ENCODE data around the gene SH3BP4.
"Not testable (repeated sequence)": the region's sequence is repeated elsewhere in the genome, so short reads cannot be mapped to it uniquely, and the experiment has no call there.

The SH3BP4 gene

DNA sequence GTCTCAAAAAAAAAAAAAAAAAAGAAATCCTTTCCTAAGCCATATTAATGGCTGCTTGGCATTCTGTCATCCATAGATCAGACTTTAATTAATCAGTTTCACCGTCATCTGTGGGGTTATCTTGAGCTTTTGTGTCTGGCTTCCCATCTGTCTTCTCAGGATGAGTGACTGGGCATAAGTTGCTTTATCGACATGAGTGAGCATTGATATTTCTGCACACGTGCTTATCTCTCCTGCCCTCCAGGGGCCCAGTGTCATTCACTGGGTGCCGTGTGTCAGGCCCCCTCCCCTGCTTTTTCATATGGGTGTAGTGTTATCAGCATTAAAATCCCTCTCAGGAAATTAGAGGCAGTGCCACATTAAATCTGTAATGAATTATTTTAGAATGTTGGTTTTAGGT, 65.6 kb downstream of the SH3BP4 start:
- DNase-seq (ENCODE audit: low spot score): no peak

DNA sequence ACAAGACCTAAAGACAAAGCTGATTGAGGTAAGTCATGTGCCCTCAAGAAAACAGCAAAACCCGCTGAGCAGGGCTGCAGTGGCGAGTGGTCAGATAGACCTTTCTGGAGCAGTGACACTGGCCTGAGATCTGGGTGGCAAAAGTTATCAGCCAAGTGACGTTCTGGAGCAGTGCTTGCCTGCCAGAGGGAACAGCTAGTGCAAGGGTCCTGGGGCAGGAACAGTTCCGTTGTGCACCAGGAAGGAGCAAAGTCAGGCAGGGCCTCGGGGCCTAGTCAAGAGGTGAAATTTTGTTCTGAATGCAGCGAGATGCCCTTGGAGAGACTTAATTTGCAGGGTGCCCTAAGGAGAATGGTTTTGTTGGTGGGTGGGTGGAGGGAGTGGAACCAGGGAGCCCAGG, 67.0 kb downstream of the SH3BP4 start:
- no peak for DNase-seq (ENCODE audit: low spot score)

DNA sequence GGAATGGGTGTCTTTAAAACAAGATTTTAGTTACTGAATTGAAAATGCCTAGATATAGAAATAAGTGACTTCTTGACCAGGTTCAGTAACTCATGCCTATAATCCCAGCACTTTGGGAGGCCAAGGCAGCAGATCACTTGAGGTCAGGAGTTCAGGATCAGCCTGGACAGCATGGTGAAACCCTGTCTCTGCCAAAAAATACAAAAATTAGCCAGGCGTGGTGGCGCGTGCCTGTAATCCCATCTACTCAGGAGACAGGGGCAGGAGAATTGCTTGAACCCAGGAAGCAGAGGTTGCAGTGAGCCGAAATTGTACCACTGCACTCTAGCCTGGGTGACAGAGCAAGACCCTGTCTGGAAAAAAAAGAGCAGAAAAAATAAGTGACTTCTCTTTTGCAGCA, 68.3 kb downstream of the SH3BP4 start:
- not testable (repeated sequence) for DNase-seq (ENCODE audit: low spot score)

DNA sequence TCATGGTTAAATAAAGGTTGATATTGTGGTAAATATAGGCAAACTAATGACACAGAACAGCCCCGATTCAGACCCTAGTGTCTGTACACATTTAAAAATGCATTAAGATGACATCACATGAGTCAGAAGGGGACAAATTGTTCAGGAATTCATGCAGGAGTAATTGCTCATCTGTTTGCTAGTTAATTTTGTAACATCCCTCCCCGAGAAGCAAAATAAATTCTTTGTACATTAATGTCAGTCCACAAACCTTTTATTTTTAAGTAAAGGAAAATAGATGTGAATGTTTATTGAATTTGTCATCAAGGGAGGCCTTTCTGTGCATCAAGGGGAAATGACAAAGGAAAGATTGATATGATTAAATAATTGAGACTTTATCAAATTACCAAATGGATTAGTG, 69.9 kb downstream of the SH3BP4 start:
- peak; percentile 79 for DNase-seq (ENCODE audit: low spot score)

DNA sequence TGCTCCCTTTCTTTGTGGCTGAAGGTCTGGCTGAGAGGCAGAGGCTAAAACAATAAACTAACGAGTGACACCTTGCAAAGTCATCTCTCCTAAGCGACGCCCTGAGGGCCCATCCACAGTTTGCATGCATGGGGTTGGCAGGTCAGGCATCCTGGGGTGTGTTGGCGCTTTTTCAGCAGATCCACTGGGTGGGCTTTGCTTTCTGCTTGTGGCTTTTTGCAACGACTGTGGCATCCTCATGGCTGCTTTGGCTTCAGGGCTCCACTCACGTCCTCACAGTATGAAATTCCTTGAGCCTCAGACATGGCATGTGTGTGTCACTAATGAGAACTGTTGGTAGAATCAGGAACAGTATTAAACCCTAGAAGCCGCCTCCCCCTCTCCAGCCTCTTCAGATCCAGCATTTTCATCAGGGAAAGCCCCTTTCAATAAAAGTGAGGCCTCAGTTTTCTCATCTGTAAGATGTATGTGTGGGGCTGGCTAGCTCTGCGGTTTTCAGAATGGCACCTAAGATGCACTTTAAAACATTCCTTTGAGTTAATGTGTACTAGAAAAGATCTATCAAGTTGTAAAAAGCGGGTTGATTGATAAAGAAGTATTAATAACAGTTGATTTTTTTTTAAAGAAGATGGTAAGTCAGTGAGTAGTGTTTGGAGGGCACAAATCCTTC, 72.5 kb downstream of the SH3BP4 start:
- DNase-seq (ENCODE audit: low spot score): no peak

DNA sequence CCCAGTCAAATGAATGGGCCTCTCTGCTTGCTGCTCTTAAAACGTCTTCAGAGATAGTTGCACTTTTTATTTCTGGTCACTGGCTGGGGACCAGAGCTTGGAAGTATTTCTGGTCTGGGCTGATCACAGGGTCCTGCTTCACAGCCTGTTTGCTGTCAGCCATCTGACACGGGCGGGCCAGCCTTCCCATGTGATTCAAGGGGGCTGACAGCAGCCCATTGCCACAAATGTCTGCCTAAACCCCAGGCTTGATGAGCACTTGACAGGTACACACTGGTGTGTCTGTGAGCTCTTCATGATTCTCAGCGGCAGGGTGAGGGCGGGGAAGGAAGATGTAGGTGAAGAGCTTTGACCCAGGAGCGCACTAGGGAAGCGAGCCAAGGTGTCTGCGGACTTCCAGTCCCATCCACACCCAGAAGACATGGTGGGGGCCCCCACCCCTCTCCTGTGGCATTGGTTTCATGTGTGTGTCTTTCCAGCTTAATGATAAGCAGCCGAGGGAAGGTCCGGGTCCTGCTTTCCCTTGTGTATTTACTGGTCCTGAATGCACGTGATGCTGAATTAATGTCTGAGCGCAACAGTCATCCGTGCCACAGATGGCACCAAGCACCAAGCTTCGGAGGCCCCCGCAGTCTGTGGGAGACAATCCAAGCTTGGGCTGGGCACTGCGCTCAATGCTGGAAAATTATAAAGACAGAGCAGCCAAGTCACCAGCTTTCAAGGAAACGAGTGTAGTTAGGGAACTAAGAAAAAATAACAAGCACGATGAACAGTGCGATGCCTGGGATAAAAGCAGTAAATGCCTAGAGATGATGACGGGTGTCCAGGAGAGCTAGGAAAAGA, 73.3 kb downstream of the SH3BP4 start:
- DNase-seq (ENCODE audit: low spot score): no peak

DNA sequence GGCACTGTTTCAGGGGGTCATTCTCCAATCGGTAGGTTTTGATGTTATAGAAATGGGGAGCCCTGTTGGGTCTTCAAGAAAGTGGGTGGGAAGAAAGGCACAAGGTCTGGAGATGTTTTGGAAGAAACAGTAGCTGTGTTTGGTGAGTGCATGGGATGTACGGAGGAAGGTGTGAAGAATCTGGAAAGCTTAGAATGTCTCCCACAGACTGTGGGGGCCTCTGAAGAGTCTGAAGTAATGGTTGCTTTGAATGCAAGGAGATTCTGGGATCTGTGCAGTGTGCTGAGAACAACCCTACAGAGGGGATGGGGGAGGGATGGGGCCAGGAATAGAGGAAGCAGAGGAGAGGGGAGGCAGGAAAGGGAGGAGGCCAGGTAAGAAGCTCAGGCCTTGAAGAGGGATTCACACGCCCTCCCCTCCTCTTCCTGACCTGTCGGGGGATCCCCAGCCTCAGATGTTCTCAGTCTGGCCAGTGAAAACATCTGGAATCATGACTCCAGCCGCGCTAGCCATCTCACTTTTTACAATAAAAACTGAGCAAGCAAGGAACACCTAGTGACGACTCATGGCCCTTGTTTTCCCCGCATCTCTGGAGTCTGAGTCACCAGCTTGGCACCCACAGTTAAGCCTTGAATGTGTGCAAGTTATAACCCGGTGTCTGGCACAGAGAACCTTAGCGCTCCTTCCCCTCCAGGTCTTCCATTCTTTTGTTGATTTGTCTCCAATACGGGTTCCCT, 74.2 kb downstream of the SH3BP4 start:
- DNase-seq (ENCODE audit: low spot score): peak; percentile 57

DNA sequence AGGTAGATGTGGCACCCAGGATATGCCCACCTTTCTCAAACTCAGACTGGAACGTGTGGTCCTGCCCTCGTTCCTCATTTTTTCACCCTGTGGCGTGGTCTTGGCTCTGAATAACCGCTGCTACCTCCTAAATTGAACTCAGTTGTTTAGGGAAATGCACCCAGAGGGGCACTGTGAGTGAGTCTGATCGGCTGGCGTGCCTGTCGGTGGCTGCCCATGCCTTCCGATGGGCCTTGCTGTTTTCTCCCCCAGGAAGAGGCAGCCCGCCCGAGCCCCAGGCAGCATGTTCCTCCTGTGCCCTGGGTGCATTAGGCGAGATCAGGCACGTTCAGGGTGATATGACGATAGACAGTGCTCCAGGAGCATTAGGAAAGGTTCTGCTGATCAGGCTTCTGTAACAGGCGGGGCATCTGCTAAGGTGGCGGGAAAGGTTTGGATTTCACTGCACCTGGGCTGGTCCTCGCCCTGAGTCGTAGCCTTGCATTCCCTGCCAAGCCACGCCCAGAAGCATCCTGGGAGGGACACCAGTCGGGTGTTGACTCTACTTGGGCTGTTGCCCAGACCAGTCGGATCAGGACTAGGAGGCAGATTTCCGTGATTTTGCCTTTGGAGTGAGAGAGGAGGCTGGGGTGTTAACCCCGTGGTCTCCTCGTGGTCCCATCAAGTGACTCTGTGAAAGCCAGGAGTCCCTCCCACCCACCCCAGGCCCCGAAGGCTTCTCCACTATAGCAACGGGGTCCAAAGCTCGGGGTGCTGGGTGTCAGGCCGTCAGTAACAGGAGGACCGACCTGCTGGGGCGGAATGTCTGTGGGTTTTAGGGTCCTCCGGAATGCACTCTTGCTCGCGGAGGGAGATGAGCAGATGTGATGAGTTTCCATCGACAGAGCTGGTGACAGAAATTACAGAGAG, 75.1 kb downstream of the SH3BP4 start:
- DNase-seq (ENCODE audit: low spot score): peak; percentile 53

DNA sequence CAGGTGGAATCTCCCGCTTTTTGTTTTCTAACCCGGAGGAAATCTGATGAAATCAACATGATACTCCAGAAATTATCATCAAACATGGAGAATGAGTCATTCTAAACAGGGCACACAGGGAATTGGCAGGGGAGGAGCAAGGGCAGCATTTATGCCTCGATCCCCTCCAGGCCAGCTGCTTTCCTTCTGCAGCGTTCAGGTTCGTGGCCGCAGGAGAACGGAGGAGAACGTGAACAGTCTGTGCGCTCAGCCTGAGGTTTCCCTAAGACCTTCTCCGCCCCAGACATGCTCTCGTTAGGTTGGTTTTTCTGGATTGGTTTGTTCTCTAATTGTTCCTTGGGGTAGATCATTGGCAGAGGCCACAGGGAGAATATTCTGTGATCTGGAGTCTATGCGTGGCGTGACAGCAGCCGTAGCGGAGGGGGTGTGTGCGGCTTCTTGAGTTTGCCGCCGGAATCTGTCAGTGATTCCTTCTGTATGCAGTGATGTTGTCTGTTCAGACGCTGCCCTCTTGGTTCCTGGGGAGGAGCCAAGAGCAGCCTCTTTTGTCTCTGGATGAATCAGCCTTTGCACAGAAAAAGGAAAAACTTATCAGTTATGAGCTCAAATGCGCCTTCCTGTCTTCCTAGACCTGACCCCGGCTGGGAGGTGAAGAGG, 75.9 kb downstream of the SH3BP4 start:
- peak; percentile 83 for DNase-seq (ENCODE audit: low spot score)

DNA sequence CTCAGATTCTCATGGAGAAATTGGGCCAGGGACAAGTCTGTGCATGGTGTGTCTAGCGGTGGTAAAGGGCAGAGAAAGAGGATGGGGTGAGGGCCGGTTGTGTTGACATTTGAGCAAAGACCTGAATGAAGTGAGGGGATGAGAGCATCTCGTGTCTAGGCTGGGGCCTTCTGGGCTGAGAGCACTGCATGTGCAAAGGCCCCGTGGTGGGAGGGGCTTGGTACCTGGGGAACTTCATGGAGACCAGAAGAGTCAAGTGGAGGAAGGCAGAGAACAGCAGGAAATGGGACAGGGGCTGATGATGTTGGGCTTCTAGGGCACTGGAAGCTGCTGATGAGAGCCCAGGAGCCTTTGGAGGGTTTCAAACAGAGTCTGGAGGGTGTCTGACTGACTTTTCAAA, 76.8 kb downstream of the SH3BP4 start:
- no peak for DNase-seq (ENCODE audit: low spot score)

DNA sequence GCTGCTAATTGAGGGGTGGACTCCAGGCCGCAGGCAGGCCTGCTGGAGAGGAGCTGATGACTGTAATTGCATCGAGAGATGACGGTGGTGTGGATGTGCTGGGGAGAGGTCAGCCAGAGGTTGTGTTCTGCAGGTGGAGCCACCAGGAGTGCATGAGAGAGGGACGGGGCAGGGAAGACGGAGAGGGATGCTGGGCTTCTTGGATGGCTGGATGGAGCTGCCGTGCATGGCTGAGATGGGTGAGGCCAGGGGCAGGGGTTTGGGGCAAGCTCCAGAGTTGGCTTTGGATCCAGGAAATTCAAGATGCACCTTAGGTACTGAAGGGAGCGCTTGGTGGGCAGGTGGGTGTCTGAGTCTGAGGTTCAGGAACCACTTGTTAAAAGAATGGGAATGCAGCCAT, 77.2 kb downstream of the SH3BP4 start:
- no peak for DNase-seq (ENCODE audit: low spot score)

DNA sequence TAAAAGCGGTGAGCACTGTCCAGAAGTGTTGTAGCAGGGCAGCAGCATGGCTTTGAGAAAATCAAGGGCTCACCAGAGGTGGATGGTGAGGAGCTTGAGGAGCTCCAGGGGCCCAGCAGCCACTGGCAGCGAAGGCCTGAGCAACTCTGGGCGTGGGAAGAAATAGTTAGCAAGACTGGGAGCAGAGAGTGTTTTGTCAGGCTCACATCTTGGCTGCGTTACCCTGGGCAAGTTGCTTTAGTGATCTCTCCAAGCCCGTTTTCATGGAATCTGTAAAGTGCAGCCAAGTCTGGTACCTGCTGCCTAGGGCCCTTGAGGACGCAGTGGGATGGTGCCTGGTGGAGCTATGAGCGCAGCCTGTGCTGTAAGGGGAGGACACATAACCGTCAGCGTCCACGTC, 78.3 kb downstream of the SH3BP4 start:
- no peak for DNase-seq (ENCODE audit: low spot score)

DNA sequence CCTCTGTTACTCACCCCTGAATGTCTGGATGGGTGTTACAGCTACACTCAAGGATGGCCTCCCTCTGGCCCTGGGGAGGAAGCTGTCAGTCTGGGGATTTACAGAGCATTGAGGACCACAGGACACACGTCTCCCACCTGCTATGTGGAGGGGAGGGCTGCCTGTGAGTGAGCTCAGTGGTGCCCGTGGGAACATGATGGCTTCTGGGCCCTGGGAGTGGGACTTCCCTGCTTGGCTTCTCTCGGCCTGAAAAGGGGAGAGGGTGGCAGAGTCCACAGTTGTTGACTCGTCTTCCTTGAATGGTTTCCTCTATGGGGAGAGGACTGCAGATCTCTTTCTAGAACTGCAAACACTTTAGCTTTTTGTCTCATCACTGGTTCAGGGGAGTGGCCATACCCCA, 79.1 kb downstream of the SH3BP4 start:
- DNase-seq (ENCODE audit: low spot score): no peak

DNA sequence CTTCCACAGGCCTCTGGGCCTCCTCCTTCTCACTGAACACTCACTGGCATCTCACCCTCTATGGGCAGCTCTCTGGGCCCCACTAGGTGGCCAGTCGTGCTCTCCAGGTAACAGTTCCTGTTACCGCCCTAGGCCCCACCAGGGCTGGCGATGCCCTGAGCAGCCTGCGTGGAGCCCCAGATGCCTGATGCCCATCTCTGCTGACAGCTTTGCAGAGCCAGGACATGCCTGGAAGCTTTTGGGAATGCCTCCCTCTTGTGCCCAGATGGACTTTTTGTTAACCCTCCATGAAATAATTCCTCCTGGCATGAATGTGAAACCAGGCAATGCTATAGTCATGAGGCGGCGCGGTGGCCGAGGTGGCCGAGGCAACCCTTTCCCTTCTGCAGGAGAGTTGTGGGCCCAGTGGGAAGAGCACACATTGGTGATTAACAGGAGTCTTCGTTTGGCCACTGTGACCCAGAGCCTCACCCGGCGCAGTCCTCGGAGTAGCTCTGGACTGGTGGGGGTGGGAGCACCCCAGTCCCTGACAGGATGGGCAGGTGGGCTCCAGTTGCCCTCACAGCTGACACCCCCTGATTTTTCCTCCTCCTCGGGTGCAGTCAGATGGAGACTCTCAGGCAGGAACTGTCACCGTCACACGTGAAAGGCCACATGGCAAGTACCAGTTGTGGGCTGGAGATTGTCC, 80.0 kb downstream of the SH3BP4 start:
- DNase-seq (ENCODE audit: low spot score): no peak

DNA sequence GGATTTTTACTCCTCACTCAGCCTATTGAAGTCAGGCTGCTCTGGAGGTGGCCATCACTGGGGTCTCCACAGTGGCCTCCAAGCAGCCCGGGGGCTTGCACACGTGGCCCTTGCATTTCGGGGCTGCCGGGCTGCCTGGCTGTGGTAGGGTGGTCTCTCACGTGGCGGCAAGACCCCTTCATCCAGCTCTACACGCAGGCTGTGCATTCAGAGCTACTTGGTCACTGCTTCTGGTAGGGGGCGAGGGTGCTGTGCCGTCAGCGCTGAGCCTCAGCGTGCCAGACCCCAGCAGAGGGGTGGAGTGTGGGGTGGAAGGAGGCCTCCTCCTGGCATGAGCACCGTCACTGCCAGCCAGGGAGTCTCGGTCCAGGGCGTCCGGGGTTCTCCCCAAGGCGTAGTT, 80.6 kb downstream of the SH3BP4 start:
- DNase-seq (ENCODE audit: low spot score): no peak

DNA sequence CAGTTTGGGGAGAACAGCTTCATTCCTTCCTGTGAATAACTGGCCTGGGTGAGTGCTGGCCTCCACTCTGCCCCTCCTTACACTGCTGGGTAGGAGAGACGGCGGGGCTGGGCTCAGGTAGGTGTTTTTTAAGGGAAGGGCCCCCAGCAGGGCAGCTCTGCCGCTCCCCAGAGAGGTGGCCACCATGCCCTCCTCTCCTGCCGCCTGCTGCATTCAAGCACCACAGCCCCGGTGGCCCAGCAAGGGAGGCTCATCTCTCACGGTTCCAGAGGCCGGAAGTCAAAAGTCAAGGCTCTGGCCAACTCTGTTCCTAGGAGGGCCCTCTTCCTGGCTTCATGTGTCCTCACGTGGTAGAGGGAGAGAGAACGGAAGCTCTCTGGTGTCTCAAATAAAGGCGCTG, 81.1 kb downstream of the SH3BP4 start:
- DNase-seq (ENCODE audit: low spot score): no peak

DNA sequence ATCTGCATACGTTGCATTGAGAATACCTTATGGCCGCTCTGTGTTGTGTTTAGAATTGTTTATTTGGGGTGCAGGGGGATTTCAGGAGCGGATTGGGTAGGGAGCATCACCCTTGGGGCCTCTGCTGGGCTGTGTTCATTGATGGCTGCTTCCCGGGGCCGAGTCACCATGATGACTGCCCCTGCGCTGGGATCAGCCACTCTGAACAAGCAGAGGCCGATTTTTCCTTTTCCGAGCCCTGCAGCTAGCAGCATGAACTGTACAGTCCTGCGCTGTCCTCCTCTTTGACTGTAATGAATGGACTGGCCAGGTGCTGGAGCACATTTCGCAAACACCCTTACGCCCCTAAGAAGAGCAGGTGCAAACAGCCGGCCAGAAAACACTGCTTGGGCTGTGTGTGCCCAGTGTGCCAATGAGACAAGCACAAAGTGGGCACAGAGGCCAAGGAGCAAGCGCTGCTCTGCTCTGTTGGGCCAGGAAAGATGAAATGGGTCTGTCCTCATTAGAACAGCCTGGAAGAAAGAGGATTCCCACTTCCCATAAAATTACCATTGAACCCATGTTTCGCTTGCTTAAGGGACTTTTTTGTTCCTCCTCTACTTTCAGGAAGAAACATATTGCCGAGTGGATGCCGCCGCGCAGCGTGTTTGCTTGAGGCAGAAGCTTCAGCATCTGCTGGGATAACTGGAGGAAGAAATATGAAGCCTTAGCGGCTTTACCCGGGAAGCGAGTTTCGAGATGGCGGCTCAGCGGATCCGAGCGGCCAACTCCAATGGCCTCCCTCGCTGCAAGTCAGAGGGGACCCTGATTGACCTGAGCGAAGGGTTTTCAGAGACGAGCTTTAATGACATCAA, 82.7 kb downstream of the SH3BP4 start:
- no peak for DNase-seq (ENCODE audit: low spot score)

DNA sequence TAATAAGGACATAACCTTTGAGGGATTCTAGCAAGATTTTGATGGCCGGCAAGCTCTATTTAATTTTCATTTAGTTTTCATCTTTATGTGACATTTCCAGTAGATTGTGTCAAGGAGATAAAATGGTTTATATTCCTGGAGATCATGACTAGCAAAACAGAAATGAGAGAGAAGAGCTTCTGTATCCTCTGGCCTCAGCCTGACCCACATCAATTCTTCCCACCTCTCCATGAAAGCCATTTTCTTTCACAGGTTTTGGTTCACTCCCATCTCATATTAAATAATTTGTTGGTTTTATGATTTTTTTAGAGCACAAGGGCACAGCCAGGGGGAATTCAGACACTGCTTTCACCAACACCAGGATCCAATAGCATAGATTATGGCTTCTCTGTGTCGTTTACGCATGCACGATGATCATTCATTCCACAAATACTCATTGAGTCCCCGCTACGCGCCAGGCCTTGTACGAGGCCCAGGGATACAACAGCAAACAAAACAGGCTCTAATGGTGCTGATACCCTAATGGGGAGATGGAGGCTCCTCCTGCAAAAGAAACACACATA, 85.9 kb downstream of the SH3BP4 start:
- DNase-seq (ENCODE audit: low spot score): no peak

DNA sequence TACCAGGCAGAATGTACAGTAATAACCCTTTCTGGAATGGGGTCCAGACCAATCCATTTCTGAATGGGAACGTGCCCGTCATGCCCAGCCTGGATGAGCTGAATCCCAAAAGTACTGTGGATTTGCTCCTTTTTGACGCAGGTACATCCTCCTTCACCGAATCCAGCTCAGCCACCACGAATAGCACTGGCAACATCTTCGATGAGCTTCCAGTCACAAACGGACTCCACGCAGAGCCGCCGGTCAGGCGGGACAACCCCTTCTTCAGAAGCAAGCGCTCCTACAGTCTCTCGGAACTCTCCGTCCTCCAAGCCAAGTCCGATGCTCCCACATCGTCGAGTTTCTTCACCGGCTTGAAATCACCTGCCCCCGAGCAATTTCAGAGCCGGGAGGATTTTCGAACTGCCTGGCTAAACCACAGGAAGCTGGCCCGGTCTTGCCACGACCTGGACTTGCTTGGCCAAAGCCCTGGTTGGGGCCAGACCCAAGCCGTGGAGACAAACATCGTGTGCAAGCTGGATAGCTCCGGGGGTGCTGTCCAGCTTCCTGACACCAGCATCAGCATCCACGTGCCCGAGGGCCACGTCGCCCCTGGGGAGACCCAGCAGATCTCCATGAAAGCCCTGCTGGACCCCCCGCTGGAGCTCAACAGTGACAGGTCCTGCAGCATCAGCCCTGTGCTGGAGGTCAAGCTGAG, 89.6 kb downstream of the SH3BP4 start:
- no peak for DNase-seq (ENCODE audit: low spot score)

All from GM03348 (cell line).